HG03175 (cell line): ENCODE data around the gene ARVCF.

ENCODE experiments used
- ATAC-seq: cut with Tn5 transposase; IDR thresholded peaks from one replicate; pipeline ENCODE4 v1.9.1; 2021; ENCODE audit warnings: mild to moderate bottlenecking, moderate library complexity; ENCODE audit not compliant: unreplicated experiment

Gene ARVCF

GRCh38 chr22:20054034-20054427 lies 37.4 kb upstream of the ARVCF start:
- ATAC-seq, result no peak

GRCh38 chr22:20053407-20054033 lies 36.9 kb upstream of the ARVCF start:
- no peak for ATAC-seq

- ATAC-seq, result no peak
These were observed 36.0 kb upstream of the ARVCF start for GRCh38 chr22:20052309-20053259.

GRCh38 chr22:20051927-20052308 lies 35.3 kb upstream of the ARVCF start:
- ATAC-seq, result no peak

GRCh38 chr22:20046730-20047129 lies 30.1 kb upstream of the ARVCF start:
- ATAC-seq, result no peak

GRCh38 chr22:20044495-20045151 lies 28.0 kb upstream of the ARVCF start:
- ATAC-seq, result no peak

DNA sequence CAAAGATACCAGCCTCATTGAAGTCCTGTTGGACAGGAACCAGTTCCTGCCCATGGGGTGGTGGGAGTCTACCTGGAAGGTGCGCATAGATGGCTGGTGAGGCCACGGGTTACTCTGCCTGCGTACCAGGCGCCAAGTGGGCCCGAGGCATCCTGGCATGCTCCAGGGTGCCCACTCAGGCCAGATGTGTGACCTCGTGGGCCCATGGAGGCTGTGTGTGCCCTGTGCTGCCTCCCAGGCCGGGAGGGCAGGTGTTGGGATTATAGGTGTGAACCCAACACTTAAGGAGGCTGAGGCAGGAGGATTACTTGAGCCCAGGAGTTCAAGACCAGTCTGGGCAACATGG lies 27.3 kb upstream of the ARVCF start:
- ATAC-seq, result no peak

- ATAC-seq, result no peak
These were observed 26.7 kb upstream of the ARVCF start for GRCh38 chr22:20043057-20043996.

GRCh38 chr22:20040327-20041200 lies 23.9 kb upstream of the ARVCF start:
- no peak for ATAC-seq

DNA sequence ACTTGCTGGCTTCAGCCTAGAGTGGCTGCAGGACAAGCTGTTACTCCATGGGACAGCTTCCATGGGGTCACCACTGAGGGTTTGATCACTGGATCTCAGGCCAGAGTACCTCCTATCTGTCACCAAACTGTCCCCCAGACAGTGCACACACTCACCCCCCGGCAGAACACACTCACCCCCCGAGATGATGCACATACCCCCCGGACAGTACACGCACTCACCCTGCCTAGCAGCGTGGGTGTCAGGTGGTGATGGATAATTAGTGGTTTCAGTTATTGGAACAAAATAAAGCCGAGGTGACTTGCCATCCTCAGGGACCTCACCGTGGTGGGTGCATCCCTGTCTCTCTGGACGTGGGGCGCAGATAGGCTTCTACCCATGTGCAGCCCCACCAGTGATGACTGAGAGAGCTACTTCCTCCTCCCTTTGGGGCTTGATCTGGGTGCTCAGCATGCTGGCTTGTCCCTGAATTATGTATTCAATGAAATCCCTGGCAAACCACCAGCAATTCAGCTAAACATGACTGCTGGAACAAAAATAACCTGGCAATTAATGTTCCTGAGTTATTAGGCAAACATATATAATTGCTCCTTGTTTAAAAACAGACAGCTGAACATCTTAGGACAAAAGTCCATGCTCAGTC lies 23.2 kb upstream of the ARVCF start:
- no peak for ATAC-seq

GRCh38 chr22:20038574-20038973 lies 22.0 kb upstream of the ARVCF start:
- ATAC-seq, result no peak

- ATAC-seq, result no peak
These were observed 20.8 kb upstream of the ARVCF start for GRCh38 chr22:20037419-20037818.

DNA sequence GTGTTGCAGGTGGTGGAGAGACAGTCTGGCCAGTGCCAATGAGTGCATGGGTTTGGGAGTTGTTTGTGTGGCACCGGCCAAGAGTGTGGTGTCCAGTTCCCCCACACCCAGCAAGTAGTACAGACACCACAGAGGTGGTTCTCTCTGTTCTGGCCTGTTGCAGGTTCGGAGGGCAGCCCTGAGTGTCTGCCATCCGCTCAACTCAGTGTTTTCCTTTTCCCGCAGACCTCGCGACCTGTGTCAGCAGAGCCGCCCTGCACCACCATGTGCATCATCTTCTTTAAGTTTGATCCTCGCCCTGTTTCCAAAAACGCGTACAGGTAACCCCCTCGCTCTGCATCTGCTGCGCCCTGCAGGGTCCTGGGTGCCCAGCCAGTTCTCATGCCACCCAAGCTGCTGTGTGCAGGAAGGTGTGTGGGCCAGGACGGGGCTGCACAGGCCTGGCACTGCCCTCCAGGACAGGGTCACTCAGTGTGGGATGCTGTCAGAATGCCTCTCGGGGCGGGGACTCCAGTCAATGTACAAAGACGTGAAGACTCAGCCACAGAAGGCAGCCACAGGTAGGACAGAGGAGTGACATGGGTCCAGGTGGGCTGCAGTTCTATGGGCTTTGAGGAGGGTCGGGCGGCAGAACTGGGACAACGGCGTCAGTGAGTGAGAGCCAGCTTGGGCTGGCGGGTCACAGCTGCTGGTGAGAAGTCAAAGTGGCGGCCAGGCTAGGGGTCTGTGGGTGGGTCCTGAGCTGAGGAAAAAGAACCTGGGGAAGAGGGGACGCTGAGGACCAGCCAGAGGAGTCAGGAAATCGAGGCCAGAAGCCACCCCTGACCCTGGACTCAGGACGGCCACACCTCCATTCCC lies 20.1 kb upstream of the ARVCF start:
- no peak for ATAC-seq

GRCh38 chr22:20036084-20036482 lies 19.5 kb upstream of the ARVCF start:
- no peak for ATAC-seq

DNA sequence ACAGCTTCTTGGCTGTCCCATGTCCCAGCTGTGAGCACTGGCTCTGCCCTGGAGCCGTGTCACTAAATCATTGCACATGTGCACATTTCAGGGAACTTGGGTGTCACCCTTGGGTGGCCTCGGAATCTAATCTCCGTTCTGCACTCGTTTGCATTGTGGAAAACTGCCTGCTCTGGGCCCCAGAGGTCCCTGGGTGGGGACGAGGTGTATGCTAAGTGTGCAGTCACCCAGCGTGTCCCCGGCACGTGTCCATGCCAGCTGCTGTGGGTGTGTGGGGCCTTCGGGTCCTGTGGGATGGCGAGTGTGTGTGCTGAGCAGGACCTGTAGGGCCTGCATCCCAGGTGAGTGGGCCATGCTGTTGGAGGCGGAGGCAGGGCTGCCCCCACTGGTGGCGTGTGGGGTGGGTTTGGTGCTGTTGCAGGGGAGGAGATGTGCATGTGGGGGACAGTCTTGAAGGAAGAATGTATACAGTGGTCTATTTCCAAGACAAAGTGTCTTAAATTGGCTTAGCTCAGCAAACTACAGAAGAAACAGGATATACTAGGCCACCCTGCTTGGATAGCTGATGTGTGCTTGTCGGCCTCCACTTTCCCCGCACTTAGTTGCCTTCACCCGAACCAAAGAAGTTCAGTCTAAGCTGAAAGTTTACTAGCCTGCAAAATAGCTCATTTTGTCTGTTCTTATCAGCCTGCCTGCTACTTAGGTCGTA lies 18.9 kb upstream of the ARVCF start:
- ATAC-seq, result no peak

- no peak for ATAC-seq
These were observed 17.5 kb upstream of the ARVCF start for GRCh38 chr22:20034143-20034542.

DNA sequence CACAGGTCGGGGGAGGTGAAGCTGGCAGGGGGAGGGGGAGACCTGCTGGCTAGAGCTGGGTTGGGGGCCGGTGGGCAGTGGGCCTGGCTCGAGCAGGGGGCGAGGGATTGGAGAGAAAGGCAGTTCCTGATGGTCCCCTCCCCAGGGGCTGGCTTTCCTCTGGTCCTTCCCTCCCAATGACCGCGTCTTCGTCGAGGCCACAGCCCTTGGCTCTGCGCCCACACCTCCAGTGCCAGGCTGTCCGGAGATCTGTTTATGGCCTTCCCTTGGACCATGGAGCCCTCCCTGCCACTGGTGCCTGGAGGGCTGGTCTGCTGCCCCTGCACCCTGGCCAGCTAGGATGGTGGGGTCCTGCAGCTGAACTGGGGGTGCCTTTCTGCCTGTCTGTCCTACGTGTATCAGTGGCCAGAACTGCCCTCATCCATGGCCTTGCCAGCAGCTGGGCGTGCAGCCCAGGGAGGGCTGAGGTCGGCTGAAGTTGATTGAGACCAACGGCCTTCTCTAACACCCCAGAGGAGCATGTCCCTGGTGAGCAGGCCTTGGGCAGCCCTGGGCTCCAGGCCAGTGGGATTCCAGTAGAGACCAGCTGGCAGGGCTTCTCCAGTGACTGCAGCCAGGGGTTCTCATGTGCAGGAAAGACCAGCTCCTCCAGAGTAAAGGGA lies 16.6 kb upstream of the ARVCF start:
- no peak for ATAC-seq
